NT2/D1 (cell line): ENCODE measurements around the gene CEP72.

Experiments used
- DNase-seq: peaks from one replicate; pipeline ENCODE4 v3.0.0-alpha.2; 2011; ENCODE audit warnings: low read depth, low spot score
- H3K27me3 ChIP-seq: 2 replicates; pipeline ENCODE4 v1.6.0; 2011; ENCODE audit warnings: mild to moderate bottlenecking; ENCODE audit not compliant: insufficient read length, insufficient read depth
- H3K36me3 ChIP-seq: 2 replicates; pipeline ENCODE4 v1.6.1; 2011; ENCODE audit warnings: mild to moderate bottlenecking, low read length, mixed read lengths; ENCODE audit not compliant: insufficient read depth, insufficient read length
- H3K4me1 ChIP-seq: 2 replicates; pipeline ENCODE4 v1.5.1; 2011; ENCODE audit not compliant: insufficient read depth, insufficient read length
- H3K4me3 ChIP-seq: 2 replicates; pipeline ENCODE4 v1.5.1; 2011; ENCODE audit warnings: low read depth; ENCODE audit not compliant: insufficient read length
- H3K9ac ChIP-seq: 2 replicates; pipeline ENCODE4 v1.6.0; 2011; ENCODE audit warnings: low read depth; ENCODE audit not compliant: insufficient read length
- H3K9me3 ChIP-seq: 2 replicates; pipeline ENCODE4 v1.5.1; 2011; ENCODE audit warnings: mild to moderate bottlenecking, low read length; ENCODE audit not compliant: insufficient read depth
- SUZ12 ChIP-seq: IDR thresholded peaks from 2 replicates; pipeline ENCODE4 v1.6.1; 2011; ENCODE audit not compliant: insufficient read length, insufficient read depth; ENCODE audit errors: extremely low read depth
- YY1 ChIP-seq: IDR thresholded peaks from 2 replicates; pipeline ENCODE4 v1.6.1; 2011; ENCODE audit not compliant: insufficient read length, insufficient read depth
- ZNF274 ChIP-seq: IDR thresholded peaks from 2 replicates; pipeline ENCODE4 v1.6.1; 2011; ENCODE audit warnings: mild to moderate bottlenecking, low read depth, low read length

Gene CEP72

GRCh38 chr5:591746-592145, 20.4 kb upstream of the CEP72 start:
- TF ChIP-seq ZNF274 = no peak
- peaks cover 11% of the 10 kb centered on the region for H3K27me3 ChIP-seq
- no peak overlapping the region for H3K9ac ChIP-seq
- H3K9me3 ChIP-seq = no peaks in the 10 kb centered on the region
- H3K4me3 ChIP-seq = no peak overlapping the region
- peaks cover 3% of the 10 kb centered on the region for H3K4me1 ChIP-seq
- H3K36me3 ChIP-seq = no peaks in the 10 kb centered on the region
- no peak for DNase-seq

- H3K27me3 ChIP-seq = peaks cover 11% of the 10 kb centered on the region
- no peak overlapping the region for H3K9ac ChIP-seq
- H3K36me3 ChIP-seq = no peaks in the 10 kb centered on the region
- no peak overlapping the region for H3K4me3 ChIP-seq
- no peak for DNase-seq
- no peaks in the 10 kb centered on the region for H3K9me3 ChIP-seq
- no peaks in the 10 kb centered on the region for H3K4me1 ChIP-seq
- no peak for TF ChIP-seq SUZ12
- no peak for TF ChIP-seq YY1
- no peak for TF ChIP-seq ZNF274
Observed at GRCh38 chr5:592158-592557, 20.0 kb upstream of the CEP72 start.

DNA sequence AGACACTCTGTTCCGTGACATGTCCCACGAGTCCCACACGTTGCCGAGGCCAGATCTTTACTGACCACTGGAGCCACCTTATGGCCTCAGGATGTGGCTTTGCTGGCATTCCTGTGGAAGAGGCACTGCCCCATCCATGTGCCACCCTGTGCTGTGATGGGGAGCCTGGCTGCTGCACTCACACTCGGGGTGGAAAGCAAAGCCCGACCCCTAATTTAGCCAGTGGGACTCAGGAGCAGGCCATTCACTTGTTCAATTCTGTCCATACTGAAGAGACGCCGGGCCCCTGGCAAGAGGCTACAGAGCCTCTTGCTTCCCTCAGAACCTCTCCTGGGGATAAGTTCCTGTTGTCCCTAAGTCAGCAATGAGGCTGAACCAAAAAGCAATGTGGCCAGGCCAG, 18.6 kb upstream of the CEP72 start:
- H3K4me3 ChIP-seq = no peak overlapping the region
- no peak for TF ChIP-seq YY1
- no peaks in the 10 kb centered on the region for H3K4me1 ChIP-seq
- peaks cover 8% of the 10 kb centered on the region for H3K27me3 ChIP-seq
- H3K36me3 ChIP-seq = no peaks in the 10 kb centered on the region
- no peak for DNase-seq
- no peak overlapping the region for H3K9ac ChIP-seq
- H3K9me3 ChIP-seq = no peaks in the 10 kb centered on the region

GRCh38 chr5:594226-594860, 17.8 kb upstream of the CEP72 start:
- Histone ChIP-seq H3K9ac (no peak overlapping the region), H3K27me3 (peaks cover 8% of the 10 kb centered on the region), H3K9me3 (no peaks in the 10 kb centered on the region), H3K4me3 (no peak overlapping the region), H3K36me3 (no peaks in the 10 kb centered on the region), H3K4me1 (no peaks in the 10 kb centered on the region)
- TF ChIP-seq SUZ12 = no peak
- no peak for TF ChIP-seq ZNF274
- no peak for TF ChIP-seq YY1
- no peak for DNase-seq

DNA sequence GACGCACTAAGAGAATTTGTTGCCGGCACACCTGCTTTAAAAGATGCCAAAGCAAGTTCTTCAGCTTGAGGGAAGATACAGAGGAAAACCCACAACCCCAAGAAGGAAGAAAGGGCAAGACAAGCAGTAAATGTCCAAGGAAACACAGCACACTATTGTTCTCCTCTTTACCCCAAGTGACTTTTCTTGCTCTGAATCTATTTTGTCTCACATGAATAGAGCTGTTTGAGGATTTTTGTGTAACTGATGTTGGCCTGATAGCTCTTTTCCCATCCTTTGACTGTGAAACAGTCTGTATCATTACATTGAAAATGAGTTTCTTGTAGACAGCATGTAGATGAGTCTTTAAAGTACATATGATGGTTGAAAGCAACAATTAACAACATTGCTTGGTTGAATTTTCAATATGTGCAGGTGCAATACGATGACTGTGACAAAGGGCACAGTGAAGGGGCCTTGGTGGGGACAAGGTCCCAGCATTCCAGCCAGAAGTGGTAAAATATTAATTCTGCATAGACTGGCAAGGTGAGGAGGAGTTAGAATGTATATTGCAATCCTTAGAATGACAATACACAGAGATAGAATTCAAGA, 16.8 kb upstream of the CEP72 start:
- no peaks in the 10 kb centered on the region for H3K9me3 ChIP-seq
- no peaks in the 10 kb centered on the region for H3K4me1 ChIP-seq
- H3K9ac ChIP-seq = no peak overlapping the region
- TF ChIP-seq SUZ12 (no peak), ZNF274 (no peak), YY1 (no peak)
- DNase-seq = no peak
- H3K27me3 ChIP-seq = peaks cover 8% of the 10 kb centered on the region
- H3K4me3 ChIP-seq = no peak overlapping the region
- H3K36me3 ChIP-seq = no peaks in the 10 kb centered on the region

- no peak for DNase-seq
- Histone ChIP-seq H3K27me3 (peaks cover 8% of the 10 kb centered on the region), H3K4me3 (no peak overlapping the region), H3K9ac (no peak overlapping the region), H3K4me1 (no peaks in the 10 kb centered on the region), H3K9me3 (no peaks in the 10 kb centered on the region), H3K36me3 (no peaks in the 10 kb centered on the region)
- TF ChIP-seq ZNF274 (no peak), YY1 (no peak), SUZ12 (no peak)
Observed at GRCh38 chr5:597871-598563, 14.1 kb upstream of the CEP72 start.

DNA sequence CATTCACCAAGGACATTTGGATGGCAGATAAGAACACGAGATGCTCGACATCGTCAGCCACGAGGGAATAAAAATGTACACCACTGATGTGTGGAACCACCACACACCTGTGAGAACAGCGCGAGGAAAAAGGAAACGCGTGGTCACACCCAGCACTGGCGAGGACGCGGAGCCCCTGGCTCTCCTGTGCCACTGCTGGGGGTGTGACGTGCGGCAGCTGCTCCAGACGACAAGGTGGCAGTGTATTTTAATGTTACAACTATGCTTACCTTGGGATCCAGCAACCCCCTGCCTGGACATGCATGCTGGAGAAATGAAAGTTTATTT, 13.6 kb upstream of the CEP72 start:
- Histone ChIP-seq H3K4me3 (no peak overlapping the region), H3K9me3 (no peaks in the 10 kb centered on the region), H3K36me3 (no peaks in the 10 kb centered on the region), H3K9ac (no peak overlapping the region), H3K4me1 (no peaks in the 10 kb centered on the region), H3K27me3 (peaks cover 8% of the 10 kb centered on the region)
- TF ChIP-seq SUZ12 (no peak), YY1 (no peak), ZNF274 (no peak)
- no peak for DNase-seq
